Fibroblast of lung (primary cell): ENCODE results near the gene HEXIM1.

ENCODE experiments used
- CTCF ChIP-seq, 2 donors: IDR thresholded peaks in 1 of 2; conservative IDR thresholded peaks in 1 of 2; 1 replicate in 1 of 2; 2 replicates in 1 of 2; pipeline ENCODE4 v1.5.1; 2011 to 2012; ENCODE audit warnings: low read length in 2 of 2, control low read depth in 1 of 2, inconsistent platforms in 1 of 2, low read depth in 1 of 2, mild to moderate bottlenecking in 1 of 2
- EZH2 ChIP-seq: IDR thresholded peaks from 2 replicates; pipeline ENCODE4 v1.5.1; 2012; ENCODE audit warnings: low read length, control low read depth, mild to moderate bottlenecking; ENCODE audit errors: missing control alignments

GRCh38 chr17:45103269-45103795 is 44.9 kb upstream of the HEXIM1 start:
- TF ChIP-seq CTCF (conservative IDR thresholded peaks at IDR 0.05 in 1 of 2, IDR thresholded peaks at IDR 0.05 in 1 of 2; ENCODE audit: low read depth in 1 of 2, low read length in 2 of 2) (no peak), EZH2 (no peak)
